GM18870 (cell line): ENCODE results near the gene GRXCR1.
A peak's percentile ranks its signal among the peaks of the same experiment; 100 is the strongest.

ENCODE experiments used
- ATAC-seq: cut with Tn5 transposase; IDR thresholded peaks from one replicate; pipeline ENCODE4 v1.9.1; 2021; ENCODE audit warnings: moderate library complexity; ENCODE audit not compliant: unreplicated experiment

The GRXCR1 gene

DNA sequence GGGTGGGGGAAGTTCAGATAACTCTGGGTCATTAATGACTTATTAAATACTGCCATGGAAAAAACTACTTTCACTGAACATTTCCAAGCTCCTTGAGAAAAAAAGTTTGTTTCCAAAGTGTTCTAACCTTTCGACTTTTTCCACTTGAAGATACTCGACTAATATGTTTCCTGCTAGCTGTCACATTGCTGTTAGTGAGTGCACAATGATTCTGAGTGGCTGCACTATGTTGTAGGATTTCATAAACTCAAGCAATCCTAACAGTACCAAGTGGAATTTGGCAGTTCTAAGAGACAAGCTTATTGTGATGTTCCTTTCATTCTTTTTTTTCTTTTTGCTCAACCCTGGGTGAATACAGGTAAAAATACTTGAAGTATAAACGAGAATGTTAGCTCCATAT lies 33.4 kb downstream of the GRXCR1 start:
- ATAC-seq = no peak

DNA sequence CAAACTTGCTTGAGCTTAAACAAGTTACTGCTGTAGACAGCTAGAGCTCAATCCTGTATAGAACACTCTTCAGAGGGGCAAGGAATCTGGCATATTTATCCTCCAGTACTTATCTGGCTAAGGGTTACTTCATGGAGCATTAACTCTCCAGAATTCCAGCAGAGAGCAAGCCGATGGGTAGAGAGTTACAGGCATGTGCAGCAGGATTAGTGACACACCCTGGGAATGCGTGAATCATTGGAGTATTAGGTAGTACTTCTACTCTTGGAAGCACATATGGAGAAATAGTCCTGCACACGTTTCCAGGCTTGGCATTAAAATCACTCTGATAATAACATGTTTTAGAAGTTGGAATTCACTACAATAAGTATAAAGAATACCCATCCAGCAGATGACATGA lies 35.4 kb downstream of the GRXCR1 start:
- no peak for ATAC-seq

GRCh38 chr4:42928582-42928981 lies 36.1 kb downstream of the GRXCR1 start:
- ATAC-seq = no peak

- ATAC-seq = no peak
These were observed 49.7 kb downstream of the GRXCR1 start for GRCh38 chr4:42942216-42942615.

DNA sequence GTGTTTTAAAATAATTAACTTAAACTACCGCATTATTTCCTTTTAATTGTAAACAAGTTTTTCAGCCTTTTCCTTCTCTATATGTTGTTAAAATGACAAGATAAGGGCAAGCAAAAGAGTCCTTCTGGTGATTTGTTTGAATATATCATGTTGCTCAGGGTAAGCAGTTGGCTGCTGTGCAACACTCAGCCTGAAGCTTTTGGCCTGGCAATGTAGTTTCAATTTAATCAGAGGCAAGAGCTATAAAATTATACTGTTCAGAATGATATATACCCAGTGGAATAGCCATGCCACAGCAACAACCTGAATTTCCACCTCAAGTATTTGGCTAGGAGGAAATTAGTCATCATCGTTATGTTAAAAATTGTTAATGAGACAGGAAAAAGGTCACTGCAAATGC lies 53.4 kb downstream of the GRXCR1 start:
- ATAC-seq = no peak

DNA sequence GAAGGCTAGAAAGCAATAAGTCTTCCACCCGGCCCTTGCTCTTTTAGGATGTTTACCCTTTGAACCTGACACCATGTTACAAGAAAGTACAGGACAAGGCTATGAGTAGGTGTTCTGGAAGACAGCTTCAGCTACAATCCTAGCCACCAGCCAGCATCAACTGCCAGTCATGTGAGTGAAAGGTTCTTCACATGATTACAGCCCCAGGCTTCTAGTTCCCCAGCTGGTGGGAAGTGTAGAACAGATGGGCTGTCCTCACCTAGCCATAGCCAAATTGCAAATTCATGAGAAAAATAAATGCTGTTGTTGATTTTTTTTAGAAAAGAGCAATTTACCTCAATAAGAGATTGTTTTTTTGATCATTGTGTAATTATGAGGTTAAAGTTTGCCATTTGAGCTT lies 60.8 kb downstream of the GRXCR1 start:
- no peak for ATAC-seq

DNA sequence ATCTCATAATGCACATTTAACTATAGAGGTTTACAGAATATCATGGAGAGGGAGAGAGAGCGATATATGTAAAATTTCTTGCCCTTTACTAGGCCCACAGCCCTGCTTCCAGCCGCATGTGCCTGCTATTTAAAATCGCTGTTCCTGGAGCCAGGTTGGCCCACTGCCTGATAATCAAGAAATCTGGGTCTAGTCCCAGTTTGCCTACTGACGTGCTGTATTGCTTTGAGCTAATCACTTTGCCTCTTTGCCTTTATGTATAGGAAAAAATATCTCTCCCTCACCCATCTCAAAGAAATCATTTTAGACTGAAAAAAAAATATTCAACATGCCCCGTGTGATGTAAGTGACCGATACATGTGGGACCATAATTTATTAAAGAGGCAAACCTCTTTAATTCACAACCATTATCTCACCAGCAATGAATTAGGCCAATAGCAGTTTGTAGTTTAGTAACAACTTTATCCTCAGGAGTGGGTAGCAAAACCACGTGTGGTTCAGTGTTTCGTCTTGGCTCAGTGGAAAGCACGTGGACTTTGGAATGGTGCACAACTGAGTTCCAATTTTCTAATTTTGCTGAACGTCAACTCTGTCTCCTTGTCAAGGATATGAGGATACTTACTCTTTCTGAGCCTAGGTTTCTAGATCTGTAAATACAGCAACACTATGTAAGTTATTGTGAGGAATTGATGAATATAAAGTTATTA lies 62.6 kb downstream of the GRXCR1 start:
- no peak for ATAC-seq

- no peak for ATAC-seq
These were observed 63.4 kb downstream of the GRXCR1 start for GRCh38 chr4:42955746-42956505.

DNA sequence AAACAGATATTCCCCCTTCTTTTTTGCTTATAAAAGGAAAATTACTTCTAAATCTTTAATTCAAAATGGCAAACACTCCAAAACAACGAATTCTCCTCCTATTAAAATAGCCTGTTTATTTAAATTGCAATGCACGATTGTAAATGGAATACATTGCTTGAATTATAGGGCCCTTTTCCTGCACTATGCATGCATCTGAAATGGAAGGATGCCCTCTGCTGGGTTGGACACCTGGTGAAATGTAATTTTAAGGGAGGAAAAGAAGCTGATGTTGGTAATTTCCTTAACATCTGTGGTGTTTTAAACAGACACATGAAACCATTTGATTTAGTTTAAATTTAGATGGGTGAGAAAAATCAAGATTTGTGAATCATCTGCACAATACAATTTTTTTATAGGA lies 72.8 kb downstream of the GRXCR1 start:
- no peak for ATAC-seq

DNA sequence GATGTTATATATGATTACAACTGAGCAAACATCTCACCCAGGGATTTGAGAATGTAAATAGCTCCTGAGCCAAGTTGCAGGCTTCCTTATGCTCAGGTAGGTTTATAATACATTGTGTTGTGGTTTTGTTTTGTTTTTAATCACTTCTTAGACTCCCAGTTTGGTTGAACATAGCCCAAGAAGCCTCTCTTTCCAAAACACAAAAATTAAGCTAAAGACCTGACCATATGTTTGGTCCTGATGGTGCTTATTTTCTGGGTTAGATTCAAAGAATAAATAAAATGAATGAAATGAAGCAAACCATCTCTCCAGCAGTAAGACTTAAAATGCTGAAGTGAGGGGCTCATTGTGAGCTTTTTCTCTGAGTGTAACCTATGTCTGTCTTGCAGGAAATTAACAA lies 93.5 kb downstream of the GRXCR1 start:
- ATAC-seq = no peak

DNA sequence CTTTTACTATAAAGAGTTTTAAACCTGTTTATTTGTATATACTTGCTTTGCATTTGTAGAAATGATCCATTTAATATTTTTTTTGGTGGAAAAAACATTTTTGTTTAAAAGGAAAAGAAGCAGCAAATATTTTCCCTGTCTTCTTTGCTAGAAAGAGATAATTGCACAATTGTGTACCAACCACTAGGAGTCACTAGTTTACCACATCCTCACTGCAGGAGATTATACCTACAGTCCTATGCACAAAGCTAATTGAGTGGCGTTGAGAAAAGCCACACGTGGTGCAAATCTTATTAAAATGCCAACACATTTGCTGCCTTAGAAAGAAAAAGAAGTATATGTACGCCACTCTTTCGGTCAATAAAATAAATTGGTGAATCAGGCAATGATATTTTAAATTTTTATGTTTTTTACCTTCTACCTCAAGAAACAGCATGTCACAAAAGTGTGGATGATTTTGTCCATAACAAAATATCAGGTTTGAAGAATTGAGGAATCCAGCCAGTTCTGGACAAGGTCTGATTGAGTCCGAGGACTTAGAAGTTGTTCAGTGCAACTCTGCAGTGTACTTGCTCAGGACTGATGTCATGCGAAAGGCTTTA lies 102.9 kb downstream of the GRXCR1 start:
- peak; percentile 88 for ATAC-seq

DNA sequence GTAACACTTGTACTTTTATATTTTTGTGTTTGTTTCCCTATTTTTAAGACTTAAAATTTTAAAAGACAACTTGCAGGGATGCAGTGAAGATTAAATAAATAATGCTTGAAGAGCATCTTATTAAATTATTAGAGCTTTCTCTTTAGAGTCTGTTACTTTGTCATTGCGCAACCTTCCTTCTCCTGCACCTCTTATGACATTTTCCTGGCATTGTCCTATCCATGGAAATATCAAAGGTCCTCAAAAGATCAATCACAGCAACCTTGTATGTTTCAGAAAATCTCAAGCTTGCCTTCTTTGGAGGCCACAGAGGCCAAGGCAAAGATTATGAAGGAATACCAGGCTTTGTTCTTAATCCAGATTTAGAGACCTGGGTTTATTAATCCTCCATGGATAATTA lies 116.3 kb downstream of the GRXCR1 start:
- ATAC-seq = no peak

GRCh38 chr4:43014256-43014655 lies 121.7 kb downstream of the GRXCR1 start:
- no peak for ATAC-seq

- no peak for ATAC-seq
These were observed 149.1 kb downstream of the GRXCR1 start for GRCh38 chr4:43041632-43042031.

DNA sequence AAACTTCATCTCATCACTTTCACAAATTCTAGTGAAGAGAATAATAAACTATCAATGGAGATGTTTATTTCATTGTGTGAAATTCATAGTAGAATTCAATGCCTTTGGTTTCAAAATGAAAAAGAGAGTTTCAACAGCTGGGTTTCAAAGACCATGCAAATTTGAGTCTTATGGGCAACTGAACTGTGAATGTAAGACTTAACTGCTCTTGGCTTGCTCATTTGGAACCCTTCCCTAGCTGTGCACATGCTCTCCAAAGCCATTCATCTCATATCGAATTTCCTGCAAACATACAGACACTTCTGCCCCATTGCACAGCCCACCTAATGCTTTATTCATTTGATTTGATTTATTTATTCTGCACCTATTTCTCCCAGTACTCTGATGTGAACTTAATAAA lies 154.5 kb downstream of the GRXCR1 start:
- ATAC-seq = no peak

- ATAC-seq = no peak
These were observed 156.1 kb downstream of the GRXCR1 start for GRCh38 chr4:43048570-43048969.

- no peak for ATAC-seq
These were observed 156.8 kb downstream of the GRXCR1 start for GRCh38 chr4:43049326-43049725.

GRCh38 chr4:43066415-43066814 lies 173.9 kb downstream of the GRXCR1 start:
- no peak for ATAC-seq

GRCh38 chr4:43071069-43071468 lies 178.6 kb downstream of the GRXCR1 start:
- no peak for ATAC-seq
